HG03196 (cell line): ENCODE measurements around the gene ZNF211.
A peak's percentile ranks its signal among the peaks of the same experiment; 100 is the strongest.

Experiments
- ATAC-seq: cut with Tn5 transposase; IDR thresholded peaks from one replicate; pipeline ENCODE4 v1.9.1; 2021; ENCODE audit not compliant: unreplicated experiment

The ZNF211 gene

DNA sequence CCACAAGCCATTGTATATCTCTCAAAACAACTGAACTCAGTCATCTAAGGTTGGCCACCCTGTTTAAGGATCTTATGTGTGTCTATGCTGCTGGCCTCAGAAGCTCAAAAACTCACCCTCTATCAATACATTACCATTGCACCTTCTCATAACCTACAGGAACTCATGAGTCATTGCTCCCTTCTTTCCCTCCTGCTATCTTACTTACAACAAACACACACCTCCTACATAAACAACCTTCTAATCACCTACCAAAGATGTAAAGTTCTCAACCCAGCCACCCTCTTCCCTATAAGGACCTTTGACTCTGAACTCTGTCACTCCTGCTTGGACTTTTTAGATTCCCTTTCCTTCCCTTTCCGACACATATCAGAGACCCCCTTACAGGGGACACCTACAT lies 22.5 kb downstream of the ZNF211 start:
- ATAC-seq, result no peak

- ATAC-seq, result no peak
These were observed 23.4 kb downstream of the ZNF211 start for GRCh38 chr19:57656346-57656745.

DNA sequence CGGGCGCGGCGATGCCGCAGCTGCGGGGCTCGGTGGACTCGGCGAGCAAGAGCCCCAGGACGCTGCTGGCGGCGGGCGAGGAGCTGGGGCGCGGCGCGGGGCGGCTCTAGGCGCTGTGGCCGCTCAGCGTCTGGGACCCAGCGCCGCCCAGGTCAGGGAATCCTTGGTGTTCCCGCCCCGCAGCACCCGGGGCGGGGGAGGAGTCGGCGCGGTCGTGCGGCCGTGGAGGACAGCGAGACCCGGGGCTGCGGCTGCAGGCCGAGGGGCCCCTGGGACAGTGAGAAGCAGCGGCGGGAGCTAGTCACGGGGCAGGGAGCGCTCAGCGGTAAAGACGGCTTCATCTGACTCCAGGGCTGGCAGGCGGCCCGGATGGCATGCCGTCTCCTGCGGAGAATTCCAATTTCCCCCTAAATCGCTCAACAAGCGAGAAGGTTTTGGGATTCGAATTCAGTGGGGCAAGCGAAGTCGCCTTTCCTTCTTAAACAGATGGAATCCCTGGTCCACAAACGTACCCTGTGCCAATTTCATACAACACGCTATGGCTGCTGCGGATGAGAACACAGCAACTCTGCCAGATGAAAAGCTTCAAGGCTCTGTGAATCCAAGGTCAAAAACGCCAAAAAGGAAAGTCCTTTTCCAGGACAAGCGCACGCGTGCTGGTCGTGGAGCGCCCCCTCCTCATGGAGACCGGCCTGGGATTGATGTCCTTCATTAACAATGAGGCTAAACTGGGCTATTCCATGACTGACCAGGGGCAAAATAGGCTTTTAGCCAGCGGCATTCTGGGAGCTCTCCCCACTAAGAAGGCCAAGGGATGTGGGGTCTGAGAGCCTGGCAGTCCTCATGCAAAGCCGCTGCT lies 31.5 kb downstream of the ZNF211 start:
- no peak for ATAC-seq

- ATAC-seq, result no peak
These were observed 32.4 kb downstream of the ZNF211 start for GRCh38 chr19:57665261-57665806.

- ATAC-seq, result no peak
These were observed 34.3 kb downstream of the ZNF211 start for GRCh38 chr19:57667228-57667627.

- no peak for ATAC-seq
These were observed 35.7 kb downstream of the ZNF211 start, which contains the start of gene ZSCAN4 for GRCh38 chr19:57668635-57669034. TSS of gene ZSCAN4 (plus strand) at chr19:57668935. CDS start at chr19:57676146, 7,211 bp downstream.

- no peak for ATAC-seq
These were observed 38.3 kb downstream of the ZNF211 start for GRCh38 chr19:57671124-57671895.

GRCh38 chr19:57672466-57672865 lies 39.5 kb downstream of the ZNF211 start:
- no peak for ATAC-seq

DNA sequence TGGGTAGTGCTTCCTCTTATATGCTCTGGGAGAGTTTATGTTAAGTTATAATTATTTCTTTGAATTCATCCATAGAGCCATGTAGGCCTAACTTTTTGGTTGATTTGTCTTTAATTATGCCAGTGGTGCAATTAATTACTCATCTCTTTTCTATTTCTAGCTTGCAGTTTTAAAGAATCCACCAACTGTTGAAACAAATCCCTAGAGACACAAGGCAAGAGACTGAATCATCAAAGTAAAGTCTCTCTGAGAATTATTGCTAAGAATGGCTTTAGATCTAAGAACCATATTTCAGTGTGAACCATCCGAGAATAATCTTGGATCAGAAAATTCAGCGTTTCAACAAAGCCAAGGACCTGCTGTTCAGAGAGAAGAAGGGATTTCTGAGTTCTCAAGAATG lies 42.9 kb downstream of the ZNF211 start:
- ATAC-seq, result no peak

GRCh38 chr19:57682226-57682766 lies 49.3 kb downstream of the ZNF211 start:
- peak; percentile 5 for ATAC-seq

DNA sequence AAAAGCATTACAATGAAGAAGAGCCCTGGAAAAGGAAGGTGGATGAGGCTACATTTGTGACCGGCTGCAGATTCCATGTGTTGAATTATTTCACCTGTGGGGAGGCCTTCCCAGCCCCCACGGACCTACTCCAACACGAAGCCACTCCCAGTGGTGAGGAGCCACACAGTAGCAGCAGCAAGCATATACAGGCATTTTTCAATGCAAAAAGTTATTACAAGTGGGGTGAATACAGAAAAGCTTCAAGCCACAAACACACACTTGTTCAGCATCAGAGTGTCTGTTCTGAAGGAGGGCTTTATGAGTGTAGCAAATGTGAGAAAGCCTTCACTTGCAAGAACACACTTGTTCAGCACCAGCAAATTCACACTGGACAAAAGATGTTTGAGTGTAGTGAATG lies 53.8 kb downstream of the ZNF211 start:
- no peak for ATAC-seq

DNA sequence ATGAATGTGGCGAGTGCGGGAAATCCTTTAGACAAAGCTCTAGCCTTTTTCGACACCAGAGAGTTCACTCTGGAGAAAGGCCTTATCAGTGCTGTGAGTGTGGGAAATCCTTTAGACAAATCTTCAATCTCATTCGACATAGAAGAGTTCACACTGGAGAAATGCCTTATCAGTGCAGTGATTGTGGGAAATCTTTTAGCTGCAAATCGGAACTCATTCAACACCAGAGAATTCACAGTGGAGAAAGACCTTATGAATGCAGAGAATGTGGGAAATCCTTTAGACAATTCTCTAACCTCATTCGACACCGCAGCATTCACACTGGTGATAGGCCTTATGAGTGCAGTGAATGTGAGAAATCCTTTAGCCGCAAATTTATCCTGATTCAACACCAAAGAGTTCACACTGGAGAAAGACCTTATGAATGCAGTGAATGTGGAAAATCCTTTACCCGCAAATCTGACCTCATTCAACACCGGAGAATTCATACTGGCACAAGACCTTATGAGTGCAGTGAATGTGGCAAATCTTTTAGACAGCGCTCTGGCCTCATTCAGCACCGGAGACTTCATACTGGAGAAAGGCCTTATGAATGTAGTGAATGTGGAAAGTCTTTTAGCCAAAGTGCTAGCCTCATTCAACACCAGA lies 54.5 kb downstream of the ZNF211 start:
- no peak for ATAC-seq

- ATAC-seq, result no peak
These were observed 55.2 kb downstream of the ZNF211 start for GRCh38 chr19:57688011-57688763.

DNA sequence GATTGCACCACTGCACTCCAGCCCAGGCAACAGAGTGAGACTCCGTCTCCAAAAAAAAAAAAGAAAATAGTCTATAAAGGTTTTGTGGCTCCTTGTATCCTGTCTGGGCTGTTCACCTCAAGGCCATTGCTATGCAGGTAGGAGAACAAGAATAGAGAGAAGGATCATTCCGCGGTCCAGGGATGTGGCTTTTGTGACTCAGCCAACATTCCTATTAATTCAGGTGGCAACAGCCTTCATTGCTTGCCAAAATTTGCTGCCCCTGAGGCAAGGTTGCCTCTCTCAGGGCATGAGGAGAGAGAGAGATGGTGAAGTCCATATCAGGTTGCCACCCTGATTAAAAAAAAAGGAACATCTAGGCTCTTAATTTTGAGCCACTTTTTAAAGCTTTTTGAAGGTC lies 56.8 kb downstream of the ZNF211 start:
- no peak for ATAC-seq
